ENCODE measurements around the gene FAAP24.
"Not testable (repeated sequence)": the region's sequence is repeated elsewhere in the genome, so short reads cannot be mapped to it uniquely, and the experiment has no call there.

Gene FAAP24

GRCh38 chr19:33024398-33024797 lies 52.4 kb downstream of the FAAP24 start:
- Histone ChIP-seq H3K4me3 (ENCODE audit: insufficient read depth, low read depth, low read length) (no peak overlapping the region), H3K9me3 (ENCODE audit: control insufficient read depth, low read length) (no peaks in the 10 kb centered on the region), H3K27me3 (ENCODE audit: control insufficient read depth, insufficient read depth, low read length, poor library complexity, severe bottlenecking) (no peaks in the 10 kb centered on the region), H3K27ac (ENCODE audit: insufficient read depth, low read depth, low read length, poor library complexity, severe bottlenecking) (no peak overlapping the region), H3K36me3 (ENCODE audit: control insufficient read depth, insufficient read depth, low read length) (no peaks in the 10 kb centered on the region), H3K4me1 (ENCODE audit: control insufficient read depth, insufficient read depth, low read length) (peaks cover 8% of the 10 kb centered on the region)
- WGBS, 2 experiments = 90 to 92% methylated on average over 7 to 8 of the region's 8 CpGs

GRCh38 chr19:33025468-33026238 lies 53.6 kb downstream of the FAAP24 start:
- not testable (repeated sequence) for H3K27ac ChIP-seq (ENCODE audit: insufficient read depth, low read depth, low read length, poor library complexity, severe bottlenecking); H3K9me3 ChIP-seq (ENCODE audit: control insufficient read depth, low read length); H3K36me3 ChIP-seq (ENCODE audit: control insufficient read depth, insufficient read depth, low read length); H3K4me1 ChIP-seq (ENCODE audit: control insufficient read depth, insufficient read depth, low read length); H3K27me3 ChIP-seq (ENCODE audit: control insufficient read depth, insufficient read depth, low read length, poor library complexity, severe bottlenecking); H3K4me3 ChIP-seq (ENCODE audit: insufficient read depth, low read depth, low read length)
- 96% methylated on average over 9 to 11 of the region's 12 CpGs for WGBS, 2 experiments

- H3K4me3 ChIP-seq (ENCODE audit: insufficient read depth, low read depth, low read length); H3K9me3 ChIP-seq (ENCODE audit: control insufficient read depth, low read length): not testable (repeated sequence)
- 93 to 94% methylated on average over 5 of the region's 5 CpGs for WGBS, 2 experiments
Observed at GRCh38 chr19:33026602-33027001, 54.6 kb downstream of the FAAP24 start.

More at GRCh38 chr19:33026602-33027001, 54.6 kb downstream of the FAAP24 start:
- not testable (repeated sequence) for H3K27me3 ChIP-seq (ENCODE audit: control insufficient read depth, insufficient read depth, low read length, poor library complexity, severe bottlenecking); H3K27ac ChIP-seq (ENCODE audit: insufficient read depth, low read depth, low read length, poor library complexity, severe bottlenecking); H3K36me3 ChIP-seq (ENCODE audit: control insufficient read depth, insufficient read depth, low read length); H3K4me1 ChIP-seq (ENCODE audit: control insufficient read depth, insufficient read depth, low read length)

Measured in ectodermal cell (in vitro differentiated cells).